Stimulated activated CD8-positive, alpha-beta memory T cell treated with anti-CD3 and anti-CD28 coated beads, Interleukin-15, amount 100 ng/mL, for 1 hour (primary cell): Measurements from ENCODE around the gene PRKCQ.
A peak's percentile ranks its signal among the peaks of the same experiment; 100 is the strongest.
"Not testable (repeated sequence)": the region's sequence is repeated elsewhere in the genome, so short reads cannot be mapped to it uniquely, and the experiment has no call there.

ENCODE experiments used
- DNase-seq: peaks from one replicate; pipeline ENCODE4 v3.0.0-alpha.2; 2020; ENCODE audit warnings: low read depth

Gene PRKCQ

GRCh38 chr10:6455592-6455991 is 124.5 kb downstream of the PRKCQ start:
- no peak for DNase-seq

GRCh38 chr10:6446711-6447110 is 133.4 kb downstream of the PRKCQ start:
- DNase-seq = no peak

- peak; percentile 41 for DNase-seq
Observed at GRCh38 chr10:6445671-6446316, 134.3 kb downstream of the PRKCQ start.

- not testable (repeated sequence) for DNase-seq
Observed at GRCh38 chr10:6439875-6440274, 140.2 kb downstream of the PRKCQ start.

GRCh38 chr10:6431861-6432260 is 148.2 kb downstream of the PRKCQ start:
- no peak for DNase-seq

- DNase-seq = no peak
Observed at GRCh38 chr10:6431186-6431585, 148.9 kb downstream of the PRKCQ start.

- no peak for DNase-seq
Observed at GRCh38 chr10:6430423-6430980, 149.6 kb downstream of the PRKCQ start.

GRCh38 chr10:6427357-6427959 is 152.6 kb downstream of the PRKCQ start:
- DNase-seq = no peak

GRCh38 chr10:6426317-6426716 is 153.8 kb downstream of the PRKCQ start:
- no peak for DNase-seq

- no peak for DNase-seq
Observed at GRCh38 chr10:6423413-6424170, 156.5 kb downstream of the PRKCQ start.

- no peak for DNase-seq
Observed at GRCh38 chr10:6423004-6423403, 157.1 kb downstream of the PRKCQ start.

GRCh38 chr10:6418613-6419216 is 161.4 kb downstream of the PRKCQ start:
- no peak for DNase-seq

- no peak for DNase-seq
Observed at GRCh38 chr10:6418167-6418566, 161.9 kb downstream of the PRKCQ start.

GRCh38 chr10:6416892-6417512 is 163.1 kb downstream of the PRKCQ start:
- no peak for DNase-seq

- no peak for DNase-seq
Observed at GRCh38 chr10:6411436-6411835, 168.6 kb downstream of the PRKCQ start.

GRCh38 chr10:6410830-6411229 is 169.2 kb downstream of the PRKCQ start:
- DNase-seq = no peak

GRCh38 chr10:6409971-6410643 is 170.0 kb downstream of the PRKCQ start:
- DNase-seq = peak; percentile 18

- DNase-seq = no peak
Observed at GRCh38 chr10:6408799-6409198, 171.3 kb downstream of the PRKCQ start.

GRCh38 chr10:6407034-6407721 is 172.9 kb downstream of the PRKCQ start:
- no peak for DNase-seq

- no peak for DNase-seq
Observed at GRCh38 chr10:6406220-6407033, 173.6 kb downstream of the PRKCQ start.
